ENCODE results near the gene PNMA6F.

DNA sequence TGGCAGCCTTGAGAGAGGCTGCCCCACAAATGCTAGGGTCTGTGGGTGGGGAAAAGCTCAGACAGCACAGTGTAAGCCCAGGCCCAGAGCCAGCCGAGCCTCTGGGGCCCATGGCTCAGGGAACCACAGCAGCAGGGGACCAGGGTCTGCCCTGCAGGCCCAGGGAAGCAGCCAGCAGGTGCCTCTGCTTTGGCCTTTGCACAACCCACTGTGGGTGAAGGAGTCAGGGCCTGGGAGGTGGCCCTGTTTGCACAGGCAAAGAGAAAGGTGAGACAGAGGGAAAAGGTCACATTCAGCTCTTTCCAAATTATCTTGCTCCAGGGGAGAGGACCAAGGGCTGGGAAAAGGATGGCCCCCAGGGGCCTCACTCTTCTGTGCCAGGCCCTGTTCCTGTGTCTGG is 8.7 kb downstream of the PNMA6F start:
- TF ChIP-seq POLR2A (IDR thresholded peaks at IDR 0.05): no peak
- TF ChIP-seq, protein P1, sequence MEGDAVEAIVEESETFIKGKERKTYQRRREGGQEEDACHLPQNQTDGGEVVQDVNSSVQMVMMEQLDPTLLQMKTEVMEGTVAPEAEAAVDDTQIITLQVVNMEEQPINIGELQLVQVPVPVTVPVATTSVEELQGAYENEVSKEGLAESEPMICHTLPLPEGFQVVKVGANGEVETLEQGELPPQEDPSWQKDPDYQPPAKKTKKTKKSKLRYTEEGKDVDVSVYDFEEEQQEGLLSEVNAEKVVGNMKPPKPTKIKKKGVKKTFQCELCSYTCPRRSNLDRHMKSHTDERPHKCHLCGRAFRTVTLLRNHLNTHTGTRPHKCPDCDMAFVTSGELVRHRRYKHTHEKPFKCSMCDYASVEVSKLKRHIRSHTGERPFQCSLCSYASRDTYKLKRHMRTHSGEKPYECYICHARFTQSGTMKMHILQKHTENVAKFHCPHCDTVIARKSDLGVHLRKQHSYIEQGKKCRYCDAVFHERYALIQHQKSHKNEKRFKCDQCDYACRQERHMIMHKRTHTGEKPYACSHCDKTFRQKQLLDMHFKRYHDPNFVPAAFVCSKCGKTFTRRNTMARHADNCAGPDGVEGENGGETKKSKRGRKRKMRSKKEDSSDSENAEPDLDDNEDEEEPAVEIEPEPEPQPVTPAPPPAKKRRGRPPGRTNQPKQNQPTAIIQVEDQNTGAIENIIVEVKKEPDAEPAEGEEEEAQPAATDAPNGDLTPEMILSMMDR (IDR thresholded peaks at IDR 0.05): no peak

All from heart left ventricle (tissue), 13 donors.